HepG2 (cell line): ENCODE results near the gene CAMSAP1. TPM values are rescaled to one million over a fixed set of nuclear protein-coding genes. Genes with fewer than 3 reads are reported as not detected.

Source experiments
- ATAC-seq: fragments of 200-7000 bp; cut with Tn5 transposase; 3 replicates; pipeline ENCODE4 v1.9.1; 2020; ENCODE audit warnings: mild to moderate bottlenecking, moderate library complexity
- BruUV-seq: library from RNA; stranded (reverse); fragments of 400-500 nt; replicated peaks from 2 replicates; lab custom pipeline; 2021; lab: Mats Ljungman, UMichigan
- CTCF ChIA-PET: fragments of 300-600 bp; formaldehyde crosslinking; extraction: SDS; loops from one replicate; lab custom pipeline; 2021; ENCODE audit warnings: low total read pairs, inconsistent platforms, low intra/inter-chr PET ratio; lab: Yijun Ruan, JAX
- POLR2A ChIA-PET: fragments of 350-600 bp; sonication (Branson Sonifier 250); formaldehyde crosslinking; loops from one replicate; lab custom pipeline; 2020; ENCODE audit warnings: antibody characterized with exemption, inconsistent platforms; lab: Yijun Ruan, JAX
- DNase-seq: peaks from one replicate; pipeline ENCODE4 v3.0.0-alpha.2; 2015; ENCODE audit warnings: low spot score
- FAIRE-seq: peaks from 3 replicates; lab custom pipeline; 2011; peaks lifted over from hg19 to GRCh38; lab: Jason Lieb, UNC
- H2AFZ ChIP-seq: one replicate; pipeline ENCODE4 v1.6.1; 2011; ENCODE audit warnings: low read length, inconsistent platforms
- H3K27ac ChIP-seq: fragments of 300-600 bp; 3 replicates; pipeline ENCODE4 v1.8.0; 2011; ENCODE audit warnings: mixed run types, mild to moderate bottlenecking, mixed read lengths, low read length, inconsistent platforms; ENCODE audit not compliant: insufficient read depth; ENCODE audit errors: extremely low read length
- H3K27me3 ChIP-seq, 2 experiments: fragments of 200-600 bp in 1 of 2; 2 replicates in 1 of 2; 3 replicates in 1 of 2; pipeline versions ENCODE4 v1.6.0 to v1.8.0; 2011; ENCODE audit warnings: low read length in 2 of 2, mild to moderate bottlenecking in 2 of 2, moderate library complexity in 2 of 2, inconsistent platforms in 1 of 2; ENCODE audit not compliant: insufficient read depth in 2 of 2, control insufficient read depth in 1 of 2
- H3K36me3 ChIP-seq, 2 experiments: fragments of 200-600 bp in 1 of 2; replicated peaks in 1 of 2; 2 replicates in 1 of 2; 3 replicates in 1 of 2; pipeline versions ENCODE4 v1.5.1 to v1.8.0; 2011; ENCODE audit warnings: low read length in 2 of 2, inconsistent platforms in 1 of 2; ENCODE audit not compliant: insufficient read depth in 2 of 2, control insufficient read depth in 1 of 2
- H3K4me1 ChIP-seq: 2 replicates; pipeline ENCODE4 v1.5.1; 2012; ENCODE audit warnings: low read length, inconsistent platforms; ENCODE audit not compliant: insufficient read depth
- H3K4me2 ChIP-seq: 2 replicates; pipeline ENCODE4 v1.6.0; 2011; ENCODE audit warnings: low read depth, low read length, inconsistent platforms
- H3K4me3 ChIP-seq, 3 experiments: fragments of 200-600 bp in 1 of 3; sonication (generic), shearing (Covaris generic) in 1 of 3; replicated peaks in 1 of 3; 2 replicates each; pipeline ENCODE4 v1.5.1; 2011 to 2016; ENCODE audit warnings: low read length in 3 of 3, inconsistent platforms in 2 of 3, low read depth in 2 of 3, mild to moderate bottlenecking in 2 of 3, control low read depth in 1 of 3, mixed read lengths in 1 of 3; ENCODE audit not compliant: insufficient read depth in 1 of 3
- H3K79me2 ChIP-seq: one replicate; pipeline ENCODE4 v1.6.1; 2011; ENCODE audit warnings: low read length, inconsistent platforms; ENCODE audit not compliant: insufficient read depth
- H3K9ac ChIP-seq: 2 replicates; pipeline ENCODE4 v1.6.0; 2011; ENCODE audit warnings: mild to moderate bottlenecking, low read depth, low read length, inconsistent platforms; ENCODE audit not compliant: insufficient read depth
- H3K9me3 ChIP-seq: 2 replicates; pipeline ENCODE4 v1.5.1; 2012; ENCODE audit warnings: mild to moderate bottlenecking, low read length
- H4K20me1 ChIP-seq: 2 replicates; pipeline ENCODE4 v1.6.0; 2011; ENCODE audit warnings: inconsistent platforms, mild to moderate bottlenecking, low read length, moderate library complexity; ENCODE audit not compliant: insufficient read depth
- AHR ChIP-seq: IDR thresholded peaks from 2 replicates; pipeline ENCODE4 v1.6.1; 2018; ENCODE audit warnings: missing genetic modification reagents, missing compliant biosample characterization
- HOXA3 ChIP-seq: sonication (generic); formaldehyde crosslinking; IDR thresholded peaks from 2 replicates; pipeline ENCODE4 v1.5.0; 2020; ENCODE audit warnings: missing genetic modification reagents
- MED8 ChIP-seq: sonication (generic); formaldehyde crosslinking; IDR thresholded peaks from 2 replicates; pipeline ENCODE4 v1.8.1; 2023; ENCODE audit warnings: mild to moderate bottlenecking, missing genetic modification reagents; ENCODE audit not compliant: insufficient replicate concordance
- MIER2 ChIP-seq: IDR thresholded peaks from 2 replicates; pipeline ENCODE4 v1.6.1; 2016; ENCODE audit warnings: missing biosample characterization, missing genetic modification reagents
- MTA1 ChIP-seq: sonication (generic); formaldehyde crosslinking; IDR thresholded peaks from 2 replicates; pipeline ENCODE4 v1.4.0; 2020; ENCODE audit warnings: missing genetic modification reagents, mild to moderate bottlenecking, borderline replicate concordance
- NFE2 ChIP-seq: sonication (generic); formaldehyde crosslinking; IDR thresholded peaks from 2 replicates; pipeline ENCODE4 v1.4.0; 2020; ENCODE audit warnings: missing genetic modification reagents
- NFYB ChIP-seq: sonication (generic); formaldehyde crosslinking; IDR thresholded peaks from 2 replicates; pipeline ENCODE4 v1.4.0; 2020; ENCODE audit warnings: missing genetic modification reagents
- PBX2 ChIP-seq: IDR thresholded peaks from 2 replicates; pipeline ENCODE4 v1.6.1; 2016; ENCODE audit warnings: control low read depth
- RFXANK ChIP-seq: IDR thresholded peaks from 2 replicates; pipeline ENCODE4 v1.6.1; 2016
- SUZ12 ChIP-seq: fragments of 150-350 bp; IDR thresholded peaks from 2 replicates; pipeline ENCODE4 v1.6.1; 2014; ENCODE audit warnings: low read depth, low read length
- TP53 ChIP-seq: sonication (generic); formaldehyde crosslinking; conservative IDR thresholded peaks from 2 replicates; pipeline ENCODE4 v1.4.0; 2020; ENCODE audit warnings: missing genetic modification reagents
- ZMAT3 ChIP-seq: sonication (generic); formaldehyde crosslinking; conservative IDR thresholded peaks from 2 replicates; pipeline ENCODE4 v1.7.0; 2021; ENCODE audit warnings: missing genetic modification reagents
- ZNF136 ChIP-seq: sonication (generic); formaldehyde crosslinking; IDR thresholded peaks from 2 replicates; pipeline ENCODE4 v1.8.1; 2022; ENCODE audit warnings: low read depth, mild to moderate bottlenecking, moderate library complexity, missing genetic modification reagents
- ZNF160 ChIP-seq: sonication (generic); formaldehyde crosslinking; IDR thresholded peaks from 2 replicates; pipeline ENCODE4 v1.8.0; 2022; ENCODE audit warnings: mild to moderate bottlenecking, inconsistent platforms, missing genetic modification reagents
- ZNF430 ChIP-seq: sonication (generic); formaldehyde crosslinking; IDR thresholded peaks from 2 replicates; pipeline ENCODE4 v1.9.0; 2021; ENCODE audit warnings: mild to moderate bottlenecking, missing genetic modification reagents
- ZNF737 ChIP-seq: sonication (generic); formaldehyde crosslinking; IDR thresholded peaks from 2 replicates; pipeline ENCODE4 v1.5.0; 2020; ENCODE audit warnings: missing genetic modification reagents, mild to moderate bottlenecking, borderline replicate concordance
- WGBS: methylation state at CpG from one replicate; pipeline ENCODE4 v1.1.6; 2017; ENCODE audit warnings: low lambda C conversion rate; 5-methylcytosine and 5-hydroxymethylcytosine counted together
- in situ Hi-C: cut with HindIII; loops from 2 replicates; pipeline ENCODE4 v1.10.0; 2017; ENCODE audit warnings: low pct_unique_long_range_greater_than_20kb; ENCODE audit not compliant: extremely low pct_ligation_motif_present
- intact Hi-C: fragments of 100-400 bp; cut with micrococcal nuclease; formaldehyde crosslinking; loops from one replicate; pipeline ENCODE4 v1.10.0; 2022; ENCODE audit not compliant: unreplicated experiment
- polyA plus RNA-seq, 8 experiments: library from polyadenylated mRNA; depleted of rRNA in 3 of 8; stranded (reverse) in 7 of 8; unstranded in 1 of 8; fragments of >200 nt; fragmentation: Illumina TruSeq in 4 of 8; extraction: Trizol in 4 of 8; gene quantifications; 2 replicates each; pipeline versions ENCODE4 v1.2.1 to v1.2.3, GENCODE V29; 2011 to 2016; ENCODE audit warnings: low read depth in 4 of 8, missing spikeins in 1 of 8, mixed read lengths in 1 of 8; ENCODE audit not compliant: insufficient read depth in 1 of 8
- total RNA-seq, 5 experiments: library from RNA; depleted of rRNA; stranded (reverse); fragments of >200 nt; fragmentation: Illumina TruSeq; extraction: Trizol; gene quantifications; 2 replicates each; pipeline ENCODE4 v1.2.3, GENCODE V29; 2016; ENCODE audit warnings: low read depth in 1 of 5
- TF ChIP-seq, protein P1 (sequence below): sonication (generic); formaldehyde crosslinking; IDR thresholded peaks from 2 replicates; pipeline ENCODE4 v1.5.0; 2020; ENCODE audit warnings: missing genetic modification reagents
- TF ChIP-seq, protein P2 (sequence below): sonication (generic); formaldehyde crosslinking; IDR thresholded peaks from 2 replicates; pipeline ENCODE4 v1.4.0; 2020; ENCODE audit warnings: missing genetic modification reagents

The CAMSAP1 gene
- total and polyA plus RNA-seq, 2 of the 13 experiments (the other 11 are each of a cell fraction or from before 2014, with no cell fraction given) = 3.8 to 12.4 TPM

DNA sequence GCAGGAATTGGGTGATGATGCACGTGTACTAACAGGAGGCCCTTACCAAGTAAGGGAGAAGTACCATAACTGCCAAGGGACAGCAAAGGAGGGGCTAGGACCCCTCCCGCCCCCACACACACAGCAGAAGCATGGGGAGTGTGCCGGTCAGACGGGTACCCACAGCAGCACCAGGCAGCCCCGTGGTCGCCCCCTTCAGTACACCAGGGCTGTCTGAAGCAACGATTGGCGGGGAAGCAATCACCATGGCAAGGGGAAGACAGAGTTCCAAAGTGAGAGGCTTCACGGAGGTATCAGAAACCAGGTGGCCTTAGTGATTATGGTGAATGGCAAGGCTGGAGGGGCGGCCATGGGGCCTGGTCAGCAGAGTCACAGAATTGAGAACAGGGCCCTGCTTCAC, 72.2 kb downstream of the CAMSAP1 start:
- no peak overlapping the region for H3K9ac ChIP-seq
- H4K20me1 ChIP-seq = peaks cover 2% of the 10 kb centered on the region; the same call in 1 of the 2 replicates
- BruUV-seq = no TSS peak
- in situ Hi-C loops (no loop called here), intact Hi-C loops (no loop called here)
- CTCF ChIA-PET = no interaction called here
- peaks cover 0 to 3% of the 10 kb centered on the region in 2 experiments; a peak in 2 of 5 replicates for H3K36me3 ChIP-seq
- H3K79me2 ChIP-seq = peaks cover 2% of the 10 kb centered on the region
- DNase-seq = no peak
- H3K4me3 ChIP-seq = no peak overlapping the region
- no peak for FAIRE-seq
- H3K27me3 ChIP-seq = no peaks in the 10 kb centered on the region
- H3K4me1 ChIP-seq = no peaks in the 10 kb centered on the region
- no peak overlapping the region for H3K27ac ChIP-seq
- ATAC-seq = no peak
- WGBS = 97% methylated on average over 10 of the region's 10 CpGs
- H3K9me3 ChIP-seq = no peaks in the 10 kb centered on the region
- POLR2A ChIA-PET = no interaction called here
- no peak overlapping the region for H3K4me2 ChIP-seq
- no peak overlapping the region for H2AFZ ChIP-seq
- no peak for TF ChIP-seq ZNF160
- TF ChIP-seq PBX2 = no peak
- TF ChIP-seq ZMAT3 (CRISPR knock-in tag) = no peak
- no peak for TF ChIP-seq MTA1
- TF ChIP-seq TP53 (CRISPR knock-in tag) = no peak
- no peak for TF ChIP-seq HOXA3 (CRISPR knock-in tag)
- TF ChIP-seq MIER2 = no peak
- TF ChIP-seq, protein P1, sequence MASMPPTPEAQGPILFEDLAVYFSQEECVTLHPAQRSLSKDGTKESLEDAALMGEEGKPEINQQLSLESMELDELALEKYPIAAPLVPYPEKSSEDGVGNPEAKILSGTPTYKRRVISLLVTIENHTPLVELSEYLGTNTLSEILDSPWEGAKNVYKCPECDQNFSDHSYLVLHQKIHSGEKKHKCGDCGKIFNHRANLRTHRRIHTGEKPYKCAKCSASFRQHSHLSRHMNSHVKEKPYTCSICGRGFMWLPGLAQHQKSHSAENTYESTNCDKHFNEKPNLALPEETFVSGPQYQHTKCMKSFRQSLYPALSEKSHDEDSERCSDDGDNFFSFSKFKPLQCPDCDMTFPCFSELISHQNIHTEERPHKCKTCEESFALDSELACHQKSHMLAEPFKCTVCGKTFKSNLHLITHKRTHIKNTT = no peak
- TF ChIP-seq NFYB = no peak
- no peak for TF ChIP-seq MED8 (CRISPR knock-in tag)
- no peak for TF ChIP-seq AHR (CRISPR knock-in tag)
- TF ChIP-seq ZNF136 (CRISPR knock-in tag) = no peak
- no peak for TF ChIP-seq RFXANK (CRISPR knock-in tag)
- TF ChIP-seq, protein P2, sequence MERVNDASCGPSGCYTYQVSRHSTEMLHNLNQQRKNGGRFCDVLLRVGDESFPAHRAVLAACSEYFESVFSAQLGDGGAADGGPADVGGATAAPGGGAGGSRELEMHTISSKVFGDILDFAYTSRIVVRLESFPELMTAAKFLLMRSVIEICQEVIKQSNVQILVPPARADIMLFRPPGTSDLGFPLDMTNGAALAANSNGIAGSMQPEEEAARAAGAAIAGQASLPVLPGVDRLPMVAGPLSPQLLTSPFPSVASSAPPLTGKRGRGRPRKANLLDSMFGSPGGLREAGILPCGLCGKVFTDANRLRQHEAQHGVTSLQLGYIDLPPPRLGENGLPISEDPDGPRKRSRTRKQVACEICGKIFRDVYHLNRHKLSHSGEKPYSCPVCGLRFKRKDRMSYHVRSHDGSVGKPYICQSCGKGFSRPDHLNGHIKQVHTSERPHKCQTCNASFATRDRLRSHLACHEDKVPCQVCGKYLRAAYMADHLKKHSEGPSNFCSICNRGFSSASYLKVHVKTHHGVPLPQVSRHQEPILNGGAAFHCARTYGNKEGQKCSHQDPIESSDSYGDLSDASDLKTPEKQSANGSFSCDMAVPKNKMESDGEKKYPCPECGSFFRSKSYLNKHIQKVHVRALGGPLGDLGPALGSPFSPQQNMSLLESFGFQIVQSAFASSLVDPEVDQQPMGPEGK (CRISPR knock-in tag) = no peak
- TF ChIP-seq SUZ12 = no peak
- TF ChIP-seq ZNF430 (CRISPR knock-in tag) = no peak
- no peak for TF ChIP-seq NFE2 (CRISPR knock-in tag)
- no peak for TF ChIP-seq ZNF737 (CRISPR knock-in tag)
